A673 (cell line): ENCODE results near the gene CLSTN1. TPM values are rescaled to one million over a fixed set of nuclear protein-coding genes. Genes with fewer than 3 reads are reported as not detected.

Experiments
- BruUV-seq: library from RNA; stranded (reverse); fragments of 400-500 nt; replicated peaks from 2 replicates; lab custom pipeline; 2021; lab: Mats Ljungman, UMichigan
- CTCF ChIA-PET: fragments of 300-600 bp; sonication (Branson Sonifier 250); formaldehyde crosslinking; loops from one replicate; lab custom pipeline; 2022; ENCODE audit warnings: antibody characterized with exemption; lab: Charles Lee
- POLR2A ChIA-PET: fragments of 300-600 bp; sonication (Branson Sonifier 250); formaldehyde crosslinking; loops from one replicate; lab custom pipeline; 2022; ENCODE audit warnings: antibody characterized with exemption; ENCODE audit not compliant: low non-redundant PET; lab: Charles Lee
- DNase-seq: peaks from one replicate; pipeline ENCODE4 v3.0.0-alpha.2; 2015; ENCODE audit warnings: low spot score
- H3K27ac ChIP-seq: fragments of 200-600 bp; sonication (generic); 2 replicates; pipeline ENCODE4 v1.5.1; 2016; ENCODE audit warnings: mixed run types, low read depth, mild to moderate bottlenecking, mixed read lengths, antibody characterized with exemption, low read length; ENCODE audit not compliant: poor library complexity, severe bottlenecking
- H3K27me3 ChIP-seq: fragments of 200-600 bp; sonication (generic); replicated peaks from 2 replicates; pipeline ENCODE4 v1.6.1; 2017; ENCODE audit warnings: mixed run types, low read depth, mild to moderate bottlenecking, mixed read lengths, antibody characterized with exemption, low read length; ENCODE audit not compliant: insufficient read depth, poor library complexity
- H3K36me3 ChIP-seq: fragments of 200-600 bp; sonication (generic); 2 replicates; pipeline ENCODE4 v1.6.1; 2016; ENCODE audit warnings: mixed run types, mild to moderate bottlenecking, mixed read lengths, antibody characterized with exemption, low read length; ENCODE audit not compliant: insufficient read depth, poor library complexity, severe bottlenecking
- H3K4me1 ChIP-seq: fragments of 200-600 bp; sonication (generic); 2 replicates; pipeline ENCODE4 v1.6.1; 2017; ENCODE audit warnings: mixed run types, mild to moderate bottlenecking, mixed read lengths, antibody characterized with exemption, low read length; ENCODE audit not compliant: insufficient read depth, poor library complexity, severe bottlenecking
- H3K4me3 ChIP-seq: fragments of 200-600 bp; sonication (generic); 2 replicates; pipeline ENCODE4 v1.5.1; 2016; ENCODE audit warnings: low read depth, mixed run types, mild to moderate bottlenecking, mixed read lengths, low read length; ENCODE audit not compliant: poor library complexity, severe bottlenecking
- H3K9me3 ChIP-seq: fragments of 200-600 bp; sonication (generic); 2 replicates; pipeline ENCODE4 v1.6.1; 2016; ENCODE audit warnings: mixed run types, low read depth, mild to moderate bottlenecking, mixed read lengths, antibody characterized with exemption, low read length; ENCODE audit not compliant: poor library complexity, severe bottlenecking
- EZH2 ChIP-seq: fragments of 200-600 bp; sonication (generic); IDR thresholded peaks from 2 replicates; pipeline ENCODE4 v1.6.1; 2017; ENCODE audit warnings: borderline replicate concordance, low read depth, mild to moderate bottlenecking, mixed read lengths, antibody characterized with exemption, low read length; ENCODE audit not compliant: poor library complexity, severe bottlenecking
- intact Hi-C: fragments of 100-400 bp; cut with micrococcal nuclease; formaldehyde crosslinking; loops from one replicate; pipeline ENCODE4 v1.10.0; 2022; ENCODE audit not compliant: unreplicated experiment
- total RNA-seq: library from RNA; stranded (reverse); gene quantifications from 2 replicates; pipeline ENCODE4 v1.2.3, GENCODE V29; 2021
- TF ChIP-seq, protein P1 (sequence below): fragments of 300-800, 200-600 bp; sonication (generic); conservative IDR thresholded peaks from 2 replicates; pipeline ENCODE4 v1.5.1; 2017; ENCODE audit warnings: low read depth, mild to moderate bottlenecking, antibody characterized with exemption, low read length, moderate library complexity, mixed read lengths

The CLSTN1 gene
- total RNA-seq, 1 experiment from 2014 or later, result 77.4 TPM

DNA sequence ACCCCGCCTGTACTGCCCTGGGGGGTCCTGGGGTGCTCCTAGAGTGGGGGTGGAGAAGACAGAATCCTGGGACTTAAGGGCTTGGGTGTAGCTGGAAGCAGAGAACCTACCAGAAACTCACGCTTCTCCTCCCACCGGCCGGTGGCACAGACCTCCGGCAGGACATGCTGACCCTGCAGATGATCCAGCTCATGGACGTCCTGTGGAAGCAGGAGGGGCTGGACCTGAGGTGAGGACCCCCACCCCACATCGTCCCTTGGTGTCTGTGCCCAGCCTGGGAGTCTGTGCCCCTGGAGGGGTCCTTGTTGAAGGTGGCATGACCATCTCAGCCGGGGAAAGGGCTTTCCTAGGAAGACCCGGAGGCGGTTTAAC, 101.4 kb downstream of the CLSTN1 start:
- no peak overlapping the region for H3K27ac ChIP-seq
- intact Hi-C loops, result loop anchor here (1.0 kb wide), 1 partner anchor 145 kb away; no protein-coding TSS in a partner anchor
- ChIA-PET POLR2A (no interaction called here), CTCF (interaction anchor here (0.7 to 1.6 kb wide), 2 partner anchors 141 to 144 kb away, joined by 3 to 4 read pairs; no protein-coding TSS in a partner anchor)
- no peaks in the 10 kb centered on the region for H3K9me3 ChIP-seq
- DNase-seq, result no peak
- peaks cover 9% of the 10 kb centered on the region for H3K4me1 ChIP-seq
- BruUV-seq, result no TSS peak
- H3K4me3 ChIP-seq, result no peak overlapping the region
- H3K36me3 ChIP-seq, result no peaks in the 10 kb centered on the region
- no peak for TF ChIP-seq EZH2
- TF ChIP-seq, protein P1, sequence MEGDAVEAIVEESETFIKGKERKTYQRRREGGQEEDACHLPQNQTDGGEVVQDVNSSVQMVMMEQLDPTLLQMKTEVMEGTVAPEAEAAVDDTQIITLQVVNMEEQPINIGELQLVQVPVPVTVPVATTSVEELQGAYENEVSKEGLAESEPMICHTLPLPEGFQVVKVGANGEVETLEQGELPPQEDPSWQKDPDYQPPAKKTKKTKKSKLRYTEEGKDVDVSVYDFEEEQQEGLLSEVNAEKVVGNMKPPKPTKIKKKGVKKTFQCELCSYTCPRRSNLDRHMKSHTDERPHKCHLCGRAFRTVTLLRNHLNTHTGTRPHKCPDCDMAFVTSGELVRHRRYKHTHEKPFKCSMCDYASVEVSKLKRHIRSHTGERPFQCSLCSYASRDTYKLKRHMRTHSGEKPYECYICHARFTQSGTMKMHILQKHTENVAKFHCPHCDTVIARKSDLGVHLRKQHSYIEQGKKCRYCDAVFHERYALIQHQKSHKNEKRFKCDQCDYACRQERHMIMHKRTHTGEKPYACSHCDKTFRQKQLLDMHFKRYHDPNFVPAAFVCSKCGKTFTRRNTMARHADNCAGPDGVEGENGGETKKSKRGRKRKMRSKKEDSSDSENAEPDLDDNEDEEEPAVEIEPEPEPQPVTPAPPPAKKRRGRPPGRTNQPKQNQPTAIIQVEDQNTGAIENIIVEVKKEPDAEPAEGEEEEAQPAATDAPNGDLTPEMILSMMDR, result no peak
- H3K27me3 ChIP-seq, result no peaks in the 10 kb centered on the region

DNA sequence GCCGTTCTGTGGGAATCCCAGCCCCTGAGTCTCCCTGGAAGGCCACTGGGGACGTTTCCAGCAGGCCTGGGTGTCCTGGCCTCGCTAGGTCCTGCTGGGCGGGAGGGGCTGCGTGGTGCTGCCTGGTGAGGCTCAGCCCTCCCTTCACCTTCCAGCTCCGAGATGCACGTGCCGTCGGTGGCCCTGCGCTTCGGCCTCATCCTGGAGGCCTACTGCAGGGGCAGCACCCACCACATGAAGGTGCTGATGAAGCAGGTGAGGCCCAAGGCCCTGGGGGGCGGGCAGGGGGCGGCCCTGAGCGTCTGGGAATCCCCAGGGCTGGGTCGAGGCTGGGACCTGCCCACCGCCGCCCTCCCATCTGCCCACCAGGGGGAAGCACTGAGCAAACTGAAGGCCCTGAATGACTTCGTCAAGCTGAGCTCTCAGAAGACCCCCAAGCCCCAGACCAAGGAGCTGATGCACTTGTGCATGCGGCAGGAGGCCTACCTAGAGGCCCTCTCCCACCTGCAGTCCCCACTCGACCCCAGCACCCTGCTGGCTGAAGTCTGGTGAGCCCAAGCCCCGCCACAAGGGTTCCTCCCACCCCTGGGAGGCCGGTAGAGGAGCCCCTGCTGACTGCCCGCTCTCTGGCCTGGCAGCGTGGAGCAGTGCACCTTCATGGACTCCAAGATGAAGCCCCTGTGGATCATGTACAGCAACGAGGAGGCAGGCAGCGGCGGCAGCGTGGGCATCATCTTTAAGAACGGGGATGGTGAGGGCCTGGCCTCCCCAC, 102.0 kb downstream of the CLSTN1 start:
- BruUV-seq, result no TSS peak
- no peak overlapping the region for H3K4me3 ChIP-seq
- CTCF ChIA-PET, result interaction anchor here (0.6 to 1.6 kb wide), 5 partner anchors 142 to 1780 kb away, joined by 3 to 4 read pairs (median 3); no protein-coding TSS in a partner anchor
- DNase-seq, result peak; percentile 62
- POLR2A ChIA-PET, result no interaction called here
- no peaks in the 10 kb centered on the region for H3K9me3 ChIP-seq
- no peaks in the 10 kb centered on the region for H3K27me3 ChIP-seq
- H3K4me1 ChIP-seq, result peaks cover 9% of the 10 kb centered on the region
- intact Hi-C loops, result loop anchor here (1.0 kb wide), 1 partner anchor 146 kb away; no protein-coding TSS in a partner anchor
- H3K27ac ChIP-seq, result no peak overlapping the region
- no peaks in the 10 kb centered on the region for H3K36me3 ChIP-seq
- TF ChIP-seq EZH2, result no peak
- TF ChIP-seq, protein P1, result peak; percentile 79

DNA sequence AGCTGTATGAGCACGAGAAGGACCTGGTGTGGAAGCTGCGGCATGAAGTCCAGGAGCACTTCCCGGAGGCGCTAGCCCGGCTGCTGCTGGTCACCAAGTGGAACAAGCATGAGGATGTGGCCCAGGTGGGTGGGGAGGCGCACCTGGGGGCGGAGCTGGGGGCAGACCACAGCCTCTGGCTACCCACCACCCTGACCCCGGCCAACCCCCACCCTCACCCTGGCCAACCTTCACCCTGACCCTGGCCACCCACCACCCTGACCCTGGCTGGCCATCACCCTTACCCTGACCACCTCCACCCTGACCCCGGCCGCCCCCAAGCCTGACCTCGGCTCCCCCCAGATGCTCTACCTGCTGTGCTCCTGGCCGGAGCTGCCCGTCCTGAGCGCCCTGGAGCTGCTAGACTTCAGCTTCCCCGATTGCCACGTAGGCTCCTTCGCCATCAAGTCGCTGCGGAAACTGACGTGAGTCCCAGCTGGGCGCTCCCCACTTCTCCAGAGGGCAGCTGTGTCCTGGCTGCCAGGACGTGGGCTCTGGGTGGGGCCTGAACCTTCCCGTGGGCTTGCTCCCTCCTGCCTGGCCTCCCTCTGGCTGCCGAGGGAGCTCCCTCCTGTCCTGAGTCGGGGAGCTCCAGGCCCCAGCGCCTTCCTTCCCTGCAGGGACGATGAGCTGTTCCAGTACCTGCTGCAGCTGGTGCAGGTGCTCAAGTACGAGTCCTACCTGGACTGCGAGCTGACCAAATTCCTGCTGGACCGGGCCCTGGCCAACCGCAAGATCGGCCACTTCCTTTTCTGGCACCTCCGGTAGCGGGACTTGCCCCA, 102.8 kb downstream of the CLSTN1 start:
- DNase-seq, result no peak
- intact Hi-C loops, result no loop called here
- H3K4me1 ChIP-seq, result peaks cover 9% of the 10 kb centered on the region
- H3K9me3 ChIP-seq, result no peaks in the 10 kb centered on the region
- CTCF ChIA-PET, result interaction anchor here (0.6 to 1.6 kb wide), 6 partner anchors 31 to 1781 kb away, joined by 3 to 4 read pairs (median 4); no protein-coding TSS in a partner anchor
- H3K27ac ChIP-seq, result no peak overlapping the region
- no peaks in the 10 kb centered on the region for H3K36me3 ChIP-seq
- no peak overlapping the region for H3K4me3 ChIP-seq
- H3K27me3 ChIP-seq, result no peaks in the 10 kb centered on the region
- BruUV-seq, result no TSS peak
- POLR2A ChIA-PET, result no interaction called here
- TF ChIP-seq EZH2, result no peak
- TF ChIP-seq, protein P1, result no peak
